ENCODE measurements around the gene C18orf32. TPM values are rescaled to one million over a fixed set of nuclear protein-coding genes. Genes with fewer than 3 reads are reported as not detected.

Gene C18orf32
- total RNA-seq, 6 donors from 2014 or later: 17.8 to 68.8 (median 56.5) TPM

GRCh38 chr18:49447810-49448745 lies 39.0 kb downstream of the C18orf32 start:
- H3K4me1 ChIP-seq: no peaks in the 10 kb centered on the region
- no peaks in the 10 kb centered on the region for H3K27me3 ChIP-seq
- H3K4me3 ChIP-seq: no peak overlapping the region
- DNase-seq (peak in 1 of 2 donors; percentile 38), ATAC-seq (ENCODE audit: low FRiP score in 2 of 2) (peak in 1 of 2 donors; percentile 38)
- no peak for TF ChIP-seq POLR2AphosphoS5 (IDR thresholded peaks at IDR 0.05)
- TF ChIP-seq, protein P1, sequence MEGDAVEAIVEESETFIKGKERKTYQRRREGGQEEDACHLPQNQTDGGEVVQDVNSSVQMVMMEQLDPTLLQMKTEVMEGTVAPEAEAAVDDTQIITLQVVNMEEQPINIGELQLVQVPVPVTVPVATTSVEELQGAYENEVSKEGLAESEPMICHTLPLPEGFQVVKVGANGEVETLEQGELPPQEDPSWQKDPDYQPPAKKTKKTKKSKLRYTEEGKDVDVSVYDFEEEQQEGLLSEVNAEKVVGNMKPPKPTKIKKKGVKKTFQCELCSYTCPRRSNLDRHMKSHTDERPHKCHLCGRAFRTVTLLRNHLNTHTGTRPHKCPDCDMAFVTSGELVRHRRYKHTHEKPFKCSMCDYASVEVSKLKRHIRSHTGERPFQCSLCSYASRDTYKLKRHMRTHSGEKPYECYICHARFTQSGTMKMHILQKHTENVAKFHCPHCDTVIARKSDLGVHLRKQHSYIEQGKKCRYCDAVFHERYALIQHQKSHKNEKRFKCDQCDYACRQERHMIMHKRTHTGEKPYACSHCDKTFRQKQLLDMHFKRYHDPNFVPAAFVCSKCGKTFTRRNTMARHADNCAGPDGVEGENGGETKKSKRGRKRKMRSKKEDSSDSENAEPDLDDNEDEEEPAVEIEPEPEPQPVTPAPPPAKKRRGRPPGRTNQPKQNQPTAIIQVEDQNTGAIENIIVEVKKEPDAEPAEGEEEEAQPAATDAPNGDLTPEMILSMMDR (IDR thresholded peaks at IDR 0.05): peak in 5 of 6 experiments; percentile 38 to 62 (median 58)
- no peak overlapping the region for H3K27ac ChIP-seq
- no peaks in the 10 kb centered on the region for H3K36me3 ChIP-seq
- peaks cover 8 to 29% (median 21%) of the 10 kb centered on the region in 4 donors for H3K9me3 ChIP-seq
- 74 to 76% methylated on average over 3 of the region's 3 CpGs for WGBS, 2 donors

DNA sequence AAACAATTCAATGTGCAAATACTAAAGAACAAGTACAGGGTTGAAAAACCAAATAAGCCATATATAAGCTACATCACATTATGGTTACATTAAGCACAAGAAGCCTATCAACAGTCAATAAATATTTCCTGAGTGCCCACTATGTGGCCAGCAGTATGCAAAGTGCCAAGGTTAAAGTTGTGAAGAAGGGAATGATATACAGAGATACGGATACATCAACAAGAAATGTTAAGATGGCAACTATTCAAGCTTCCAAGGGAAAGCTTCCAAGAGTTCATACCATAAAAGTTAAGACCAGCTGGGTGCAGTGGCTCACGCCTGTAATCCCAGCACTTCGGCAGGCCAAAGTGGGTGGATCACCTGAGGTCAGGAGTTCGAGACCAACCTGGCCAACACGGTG lies 40.6 kb downstream of the C18orf32 start:
- Histone ChIP-seq H3K27me3 (no peaks in the 10 kb centered on the region), H3K36me3 (no peaks in the 10 kb centered on the region), H3K4me1 (no peaks in the 10 kb centered on the region), H3K4me3 (no peak overlapping the region), H3K9me3 (peaks cover 8 to 29% (median 21%) of the 10 kb centered on the region in 4 donors), H3K27ac (no peak overlapping the region)
- TF ChIP-seq, protein P1 (IDR thresholded peaks at IDR 0.05): no peak
- TF ChIP-seq POLR2A (IDR thresholded peaks at IDR 0.05) (no peak), POLR2AphosphoS5 (IDR thresholded peaks at IDR 0.05) (no peak), EP300 (IDR thresholded peaks at IDR 0.05) (no peak)
- DNase-seq (no peak), ATAC-seq (ENCODE audit: low FRiP score in 2 of 2) (no peak)
- 67 to 89% methylated on average over 5 of the region's 5 CpGs for WGBS, 2 donors

GRCh38 chr18:49444581-49444980 lies 42.5 kb downstream of the C18orf32 start:
- ATAC-seq (ENCODE audit: low FRiP score in 2 of 2): no peak
- no peaks in the 10 kb centered on the region for H3K27me3 ChIP-seq
- WGBS, 2 donors: 84 to 86% methylated on average over 3 of the region's 3 CpGs
- no peak overlapping the region for H3K4me3 ChIP-seq
- TF ChIP-seq, protein P1 (IDR thresholded peaks at IDR 0.05): no peak
- TF ChIP-seq POLR2AphosphoS5 (IDR thresholded peaks at IDR 0.05): no peak
- TF ChIP-seq POLR2A (IDR thresholded peaks at IDR 0.05): no peak
- TF ChIP-seq EP300 (IDR thresholded peaks at IDR 0.05): no peak
- H3K27ac ChIP-seq: no peak overlapping the region
- H3K9me3 ChIP-seq: peaks cover 5 to 15% (median 12%) of the 10 kb centered on the region in 4 donors
- DNase-seq: no peak
- H3K4me1 ChIP-seq: no peaks in the 10 kb centered on the region
- no peaks in the 10 kb centered on the region for H3K36me3 ChIP-seq

GRCh38 chr18:49443837-49444236 lies 43.2 kb downstream of the C18orf32 start:
- H3K4me1 ChIP-seq: no peaks in the 10 kb centered on the region
- no peak for TF ChIP-seq EP300 (IDR thresholded peaks at IDR 0.05)
- TF ChIP-seq, protein P1 (IDR thresholded peaks at IDR 0.05): no peak
- no peak for TF ChIP-seq POLR2AphosphoS5 (IDR thresholded peaks at IDR 0.05)
- no peak for TF ChIP-seq POLR2A (IDR thresholded peaks at IDR 0.05)
- DNase-seq: no peak
- H3K4me3 ChIP-seq: no peak overlapping the region
- no peak for ATAC-seq (ENCODE audit: low FRiP score in 2 of 2)
- H3K27ac ChIP-seq: no peak overlapping the region
- no peaks in the 10 kb centered on the region for H3K36me3 ChIP-seq
- 90 to 95% methylated on average over 2 of the region's 2 CpGs for WGBS, 2 donors
- peaks cover 5 to 7% (median 7%) of the 10 kb centered on the region in 4 donors for H3K9me3 ChIP-seq
- no peaks in the 10 kb centered on the region for H3K27me3 ChIP-seq

Measured in upper lobe of left lung (tissue), 6 donors.